PC-3 (cell line): ENCODE results near the gene C5orf22.

Experiments used
- CTCF ChIP-seq: fragments of 300-600 bp; sonication (generic); conservative IDR thresholded peaks from 2 replicates; pipeline ENCODE4 v1.5.1; 2017; ENCODE audit warnings: antibody characterized with exemption, low read depth, mild to moderate bottlenecking, low read length
- EZH2 ChIP-seq: fragments of 300-600 bp; sonication (generic); IDR thresholded peaks from one replicate; pipeline ENCODE4 v1.6.1; 2017; ENCODE audit warnings: antibody characterized with exemption, mild to moderate bottlenecking, low read length; ENCODE audit not compliant: unreplicated experiment
- EZH2phosphoT487 ChIP-seq: fragments of 300-600 bp; sonication (generic); IDR thresholded peaks from 2 replicates; pipeline ENCODE4 v1.6.1; 2018; ENCODE audit warnings: mild to moderate bottlenecking, antibody characterized with exemption, low read length, borderline replicate concordance

- no peak for TF ChIP-seq CTCF
- TF ChIP-seq EZH2phosphoT487, result no peak
- TF ChIP-seq EZH2, result no peak
These were observed 55.4 kb downstream of the C5orf22 start for GRCh38 chr5:31587546-31587945.
